ENCODE results near the gene UGT1A4.

The UGT1A4 gene

DNA sequence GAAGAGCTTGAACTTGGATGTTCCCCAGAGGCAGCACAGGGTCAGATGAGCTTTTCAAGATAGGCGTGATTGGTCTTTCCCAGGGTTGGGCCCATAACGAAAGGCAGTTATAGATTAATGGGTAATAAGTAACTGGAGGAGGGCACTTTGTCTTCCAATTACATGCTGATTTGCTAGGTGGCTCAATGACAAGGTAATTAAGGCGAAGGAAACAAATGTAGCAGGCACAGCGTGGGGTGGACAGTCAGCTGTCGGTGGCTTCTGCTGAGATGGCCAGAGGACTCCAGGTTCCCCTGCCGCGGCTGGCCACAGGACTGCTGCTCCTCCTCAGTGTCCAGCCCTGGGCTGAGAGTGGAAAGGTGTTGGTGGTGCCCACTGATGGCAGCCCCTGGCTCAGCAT, at the start of gene UGT1A4:
UGT1A4 (plus strand) TSS at position 185 of the 400 bp plus-strand sequence; CDS start at position 270, 85 bp downstream.
- no peak for DNase-seq (ENCODE audit: low read depth, low spot score)

DNA sequence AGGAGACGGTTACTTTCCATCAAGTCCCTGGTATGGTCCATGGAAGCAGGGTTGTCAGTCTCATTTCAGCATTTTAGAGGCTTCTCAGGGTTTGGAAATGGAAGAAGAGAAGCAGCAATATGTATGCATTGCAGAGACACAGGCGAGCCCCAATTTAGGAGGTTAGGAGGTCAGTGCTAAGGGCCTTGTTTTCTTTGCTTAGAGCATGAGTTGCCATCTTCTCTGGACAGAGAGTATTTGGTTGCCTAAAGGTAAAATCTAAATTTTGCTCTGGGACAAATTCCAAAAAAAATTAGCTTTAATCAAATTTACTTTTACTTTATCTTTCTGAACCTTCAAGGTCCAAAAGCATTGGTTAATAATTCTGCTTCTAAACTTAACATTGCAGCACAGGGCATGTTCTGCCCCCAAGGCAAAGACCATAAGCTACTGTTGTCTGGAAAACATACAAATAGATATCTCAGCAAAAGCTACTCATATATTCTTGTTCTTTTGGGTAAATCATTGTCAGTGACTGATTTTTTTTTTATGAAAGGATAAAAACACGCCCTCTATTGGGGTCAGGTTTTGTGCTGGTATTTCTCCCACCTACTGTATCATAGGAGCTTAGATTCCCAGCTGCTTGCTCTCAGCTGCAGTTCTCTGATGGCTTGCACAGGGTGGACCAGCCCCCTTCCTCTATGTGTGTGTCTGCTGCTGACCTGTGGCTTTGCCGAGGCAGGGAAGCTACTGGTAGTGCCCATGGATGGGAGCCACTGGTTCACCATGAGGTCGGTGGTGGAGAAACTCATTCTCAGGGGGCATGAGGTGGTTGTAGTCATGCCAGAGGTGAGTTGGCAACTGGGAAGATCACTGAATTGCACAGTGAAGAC, 47.0 kb upstream of the UGT1A4 start, which contains the start of gene UGT1A9:
UGT1A9 (plus strand) TSS at position 609 of the 872 bp plus-strand sequence; CDS start at position 646, 37 bp downstream.
- DNase-seq (ENCODE audit: low read depth, low spot score), result no peak

DNA sequence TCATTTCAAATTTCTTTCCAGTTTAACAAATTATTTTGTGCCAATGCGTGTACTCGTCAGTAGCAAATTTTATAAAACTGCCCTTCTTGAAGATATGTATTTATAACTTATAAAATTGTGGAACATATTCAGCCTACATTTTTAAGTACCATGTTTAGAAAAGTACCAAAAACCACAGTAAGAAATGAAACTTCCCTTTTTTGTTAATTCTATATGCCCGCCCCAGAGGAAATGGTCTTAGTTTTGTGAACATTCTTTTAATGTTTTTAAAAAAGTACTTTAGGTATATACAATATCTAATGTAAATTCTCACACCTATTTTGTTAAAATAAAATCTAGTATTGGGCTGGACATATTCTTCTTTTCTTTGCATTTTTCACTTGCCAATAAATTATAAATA, 45.6 kb upstream of the UGT1A4 start:
- DNase-seq (ENCODE audit: low read depth, low spot score), result no peak

DNA sequence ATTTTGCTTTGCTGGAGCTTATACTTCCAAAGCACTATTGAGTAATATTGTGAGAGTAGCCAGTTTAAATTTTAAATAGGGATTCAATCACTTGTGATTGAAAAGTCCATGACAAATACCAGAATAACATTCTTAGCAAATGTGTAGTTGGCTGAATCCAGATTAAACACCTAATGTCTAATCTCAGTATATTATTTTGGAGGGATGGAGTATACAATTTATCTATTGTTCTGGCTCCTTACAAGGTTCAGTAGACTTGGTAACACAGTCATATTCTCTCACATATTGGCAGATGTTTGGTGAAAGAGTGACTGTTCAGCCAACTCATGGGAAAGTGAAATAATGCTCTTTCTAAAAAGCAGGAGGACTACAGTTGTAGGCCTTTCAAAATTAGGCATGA, 44.6 kb upstream of the UGT1A4 start:
- no peak for DNase-seq (ENCODE audit: low read depth, low spot score)

DNA sequence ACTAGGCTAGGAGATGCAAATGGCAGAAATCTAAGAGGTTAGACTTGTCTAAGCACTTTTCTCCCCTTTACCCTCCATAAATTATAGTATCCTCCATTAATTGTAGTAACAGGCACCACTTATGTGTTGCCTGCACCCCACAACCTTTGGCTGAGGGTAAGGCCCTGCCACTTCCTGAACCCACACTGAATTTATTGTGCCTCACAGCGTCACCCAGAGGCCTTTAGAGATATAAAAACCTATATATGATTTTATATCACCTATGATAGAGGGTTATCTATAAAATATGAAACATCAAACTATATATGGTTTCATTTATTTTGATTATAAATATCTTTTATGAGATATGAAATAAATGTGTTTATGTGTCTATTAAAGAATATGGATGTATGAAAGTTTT, 44.2 kb upstream of the UGT1A4 start:
- DNase-seq (ENCODE audit: low read depth, low spot score), result no peak

DNA sequence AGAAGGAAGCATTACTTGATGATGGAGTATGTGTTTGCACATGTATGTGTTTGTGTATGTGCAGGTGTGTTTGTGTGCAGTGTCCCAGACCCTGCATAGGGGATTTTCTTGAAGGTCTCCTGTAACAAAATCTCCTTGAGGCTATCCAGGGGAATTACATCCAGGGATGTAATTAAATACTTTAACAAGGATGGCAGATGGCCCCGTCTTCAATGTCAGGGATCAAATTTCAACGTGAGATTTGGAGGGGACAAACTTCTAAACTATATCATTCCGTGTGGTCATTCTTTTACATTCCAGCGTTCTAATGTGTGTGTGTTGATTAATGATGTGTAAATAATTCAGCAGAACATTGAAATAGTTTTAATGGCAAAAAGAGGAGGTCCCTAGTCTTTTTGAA, 43.5 kb upstream of the UGT1A4 start:
- DNase-seq (ENCODE audit: low read depth, low spot score), result no peak

DNA sequence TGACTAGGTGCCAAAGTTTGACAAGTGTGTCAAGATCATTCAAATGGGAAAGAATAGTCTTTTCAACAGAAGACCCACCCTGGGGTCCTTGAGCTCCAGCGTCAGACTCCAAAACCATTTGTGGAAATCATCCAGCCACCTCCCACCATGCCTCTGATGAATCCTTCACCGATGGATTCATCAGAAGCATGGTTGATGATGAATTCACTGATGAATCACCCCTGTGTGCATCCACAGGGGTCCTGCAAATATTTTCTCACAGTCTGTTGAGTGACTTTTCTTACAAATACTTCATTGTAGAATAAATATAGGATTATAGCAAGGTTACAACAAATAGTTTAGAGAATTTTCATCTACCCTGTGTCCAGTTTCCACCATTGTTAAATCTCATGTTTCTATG, 42.5 kb upstream of the UGT1A4 start:
- peak; percentile 14 for DNase-seq (ENCODE audit: low read depth, low spot score)

DNA sequence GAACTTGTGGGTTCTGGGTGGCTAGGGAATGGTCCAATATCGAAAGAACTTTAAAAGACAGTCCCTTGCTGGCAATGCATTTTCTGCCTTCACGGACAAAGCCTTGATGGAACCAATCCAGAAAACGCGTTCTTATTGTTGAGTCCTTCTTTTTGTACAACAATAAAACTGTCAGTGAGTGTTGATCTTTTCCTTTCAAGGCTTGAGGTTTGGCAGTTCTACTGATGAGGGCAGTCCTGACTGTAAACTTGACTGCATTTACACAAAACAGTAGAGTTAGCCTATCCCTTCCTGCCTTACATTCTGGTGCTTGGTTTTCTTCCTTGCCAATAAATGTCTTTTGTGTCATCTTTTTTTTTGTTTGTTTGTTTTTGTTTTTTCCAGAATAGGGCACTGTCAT, 39.3 kb upstream of the UGT1A4 start:
- DNase-seq (ENCODE audit: low read depth, low spot score), result peak; percentile 7

DNA sequence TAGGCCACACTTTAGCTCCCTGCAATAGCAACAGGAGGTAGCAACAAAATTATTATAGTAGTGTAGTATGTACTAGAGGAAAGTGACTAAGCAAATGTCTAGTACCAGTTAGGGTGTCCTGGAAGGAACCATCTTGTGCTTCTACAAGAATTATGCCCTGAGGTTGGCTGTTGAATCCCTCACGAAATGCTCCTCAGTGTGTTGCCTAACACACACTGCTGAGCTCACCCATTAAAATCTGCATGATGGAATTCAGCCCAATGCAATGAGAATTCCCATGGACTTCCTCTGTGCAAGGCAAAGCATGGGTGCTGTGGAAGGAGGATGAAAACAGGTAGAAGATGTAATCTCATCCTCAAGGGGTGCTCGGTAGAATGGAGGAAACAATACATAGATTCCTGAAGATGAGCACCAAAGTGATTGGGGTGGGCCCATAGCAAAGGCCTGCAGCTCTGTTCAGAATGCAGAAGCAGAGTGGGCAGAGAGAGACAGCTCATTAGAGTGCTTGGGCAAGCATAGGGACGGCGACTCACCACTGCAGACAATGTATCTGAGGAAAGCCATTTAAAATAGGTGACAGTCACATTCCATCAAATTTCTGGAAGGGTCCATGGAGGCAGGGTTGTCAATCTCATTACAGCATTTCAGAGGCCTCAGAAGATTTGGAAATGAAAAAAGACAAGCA, 38.0 kb upstream of the UGT1A4 start:
- DNase-seq (ENCODE audit: low read depth, low spot score), result no peak

DNA sequence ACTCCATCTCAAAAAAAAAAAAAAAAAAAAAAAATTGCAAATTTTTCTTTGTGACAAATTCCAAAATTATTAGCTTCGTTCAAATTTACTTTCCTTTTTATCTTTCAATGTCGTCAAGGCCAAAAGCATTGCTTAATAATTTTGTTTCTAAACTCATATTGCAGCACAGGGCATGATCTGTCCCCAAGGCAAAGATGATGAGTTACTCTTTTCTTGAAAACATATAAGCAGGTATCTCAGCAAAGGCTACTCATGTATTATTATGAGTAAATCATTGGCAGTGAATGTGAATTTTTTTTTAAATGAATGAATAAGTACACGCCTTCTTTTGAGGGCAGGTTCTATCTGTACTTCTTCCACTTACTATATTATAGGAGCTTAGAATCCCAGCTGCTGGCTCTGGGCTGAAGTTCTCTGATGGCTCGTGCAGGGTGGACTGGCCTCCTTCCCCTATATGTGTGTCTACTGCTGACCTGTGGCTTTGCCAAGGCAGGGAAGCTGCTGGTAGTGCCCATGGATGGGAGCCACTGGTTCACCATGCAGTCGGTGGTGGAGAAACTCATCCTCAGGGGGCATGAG, 36.9 kb upstream of the UGT1A4 start, which contains the start of gene UGT1A7:
UGT1A7 (plus strand) TSS at position 381 of the 579 bp plus-strand sequence; CDS start at position 418, 37 bp downstream.
- no peak for DNase-seq (ENCODE audit: low read depth, low spot score)

DNA sequence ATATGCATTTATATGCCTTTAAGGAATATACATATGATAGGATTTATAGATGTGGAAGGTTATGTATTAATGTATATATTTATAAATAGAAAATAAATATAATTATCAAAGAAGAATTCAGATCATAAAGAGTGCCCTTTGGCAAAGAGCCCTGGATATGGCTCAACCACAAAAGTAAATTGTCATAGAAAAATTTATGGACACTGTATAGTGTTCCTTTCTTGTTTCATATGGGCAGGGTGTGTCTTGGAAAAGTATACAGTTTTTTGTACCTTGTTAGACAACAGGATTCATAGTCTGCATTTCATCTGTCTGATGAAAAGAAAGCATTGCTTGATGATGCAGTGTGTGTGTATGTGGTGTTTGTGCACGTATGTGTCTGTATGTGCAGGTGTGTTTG, 33.9 kb upstream of the UGT1A4 start:
- DNase-seq (ENCODE audit: low read depth, low spot score), result no peak

DNA sequence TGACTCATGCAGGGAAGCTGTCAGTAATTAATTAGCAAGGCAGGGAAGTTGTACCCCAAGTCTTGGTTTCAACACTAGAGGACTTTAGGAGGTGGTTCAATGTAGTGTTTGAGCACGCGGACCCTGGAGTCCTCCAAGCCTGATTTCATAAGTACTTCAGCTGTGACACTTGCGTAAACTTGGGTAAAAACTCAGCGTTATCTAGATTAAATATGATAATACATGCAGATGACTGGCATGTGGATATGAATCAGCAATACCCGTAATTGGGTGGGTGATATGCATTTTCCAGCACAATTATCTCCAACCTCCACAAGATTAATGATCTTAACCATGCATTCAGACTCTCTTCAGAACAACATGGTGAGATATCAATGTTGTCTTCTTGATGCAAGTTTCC, 31.6 kb upstream of the UGT1A4 start:
- DNase-seq (ENCODE audit: low read depth, low spot score), result no peak

DNA sequence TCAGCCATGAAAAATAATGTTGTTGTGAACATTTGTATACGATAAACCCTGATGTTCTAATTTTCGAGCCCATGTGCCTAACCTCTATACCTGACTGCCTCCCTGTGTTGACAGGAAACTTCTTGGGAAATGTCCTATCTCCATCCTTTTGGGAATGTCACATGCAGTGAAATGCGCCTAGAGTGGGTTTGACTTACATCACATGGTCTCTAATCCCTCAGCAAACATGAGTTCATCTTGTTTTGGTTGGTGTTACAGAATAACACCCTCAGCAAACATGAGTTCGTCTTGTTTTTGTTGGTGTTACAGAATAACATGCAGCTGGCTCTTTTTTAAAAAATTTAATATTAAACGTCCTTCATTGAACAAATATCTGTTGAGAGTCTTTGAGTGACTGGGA, 30.2 kb upstream of the UGT1A4 start:
- no peak for DNase-seq (ENCODE audit: low read depth, low spot score)

DNA sequence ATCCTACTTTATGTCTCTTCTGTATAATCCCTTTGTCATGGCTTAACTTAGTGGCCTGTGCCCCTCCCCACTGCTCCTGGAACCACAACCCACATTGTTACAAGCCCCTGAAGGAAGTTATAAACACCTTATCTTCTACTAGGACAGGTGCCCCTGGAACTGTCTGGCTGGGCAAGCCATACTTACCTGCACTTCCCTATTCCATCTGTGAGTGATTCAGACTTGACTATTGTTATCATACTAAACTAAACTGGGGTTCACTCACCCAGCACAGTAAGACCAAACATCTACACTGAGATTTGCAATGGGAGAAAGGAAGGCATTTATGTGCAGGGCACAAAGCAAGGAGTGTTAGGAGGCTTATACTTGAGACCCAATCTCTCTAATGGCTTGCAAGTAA, 29.5 kb upstream of the UGT1A4 start:
- no peak for DNase-seq (ENCODE audit: low read depth, low spot score)

DNA sequence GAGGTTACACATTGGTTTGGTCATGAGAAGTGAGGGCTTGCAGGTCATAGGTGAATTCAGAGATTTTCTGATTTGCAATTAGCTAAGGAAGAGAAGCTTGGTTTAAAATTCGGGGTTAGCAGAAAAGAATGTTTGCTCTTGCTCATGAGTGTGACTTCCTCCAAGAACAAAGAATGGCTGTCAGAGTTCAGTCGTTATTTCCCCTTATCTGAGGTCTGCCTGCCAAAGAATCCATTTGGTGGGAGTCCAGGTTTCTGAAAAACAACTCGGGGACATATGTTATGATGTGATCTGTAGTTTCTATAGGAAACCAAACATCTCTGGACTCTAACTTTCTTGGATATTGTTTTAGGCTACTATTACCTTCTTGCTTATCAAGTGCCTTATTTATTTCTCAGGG, 29.0 kb upstream of the UGT1A4 start:
- DNase-seq (ENCODE audit: low read depth, low spot score), result peak; percentile 18

DNA sequence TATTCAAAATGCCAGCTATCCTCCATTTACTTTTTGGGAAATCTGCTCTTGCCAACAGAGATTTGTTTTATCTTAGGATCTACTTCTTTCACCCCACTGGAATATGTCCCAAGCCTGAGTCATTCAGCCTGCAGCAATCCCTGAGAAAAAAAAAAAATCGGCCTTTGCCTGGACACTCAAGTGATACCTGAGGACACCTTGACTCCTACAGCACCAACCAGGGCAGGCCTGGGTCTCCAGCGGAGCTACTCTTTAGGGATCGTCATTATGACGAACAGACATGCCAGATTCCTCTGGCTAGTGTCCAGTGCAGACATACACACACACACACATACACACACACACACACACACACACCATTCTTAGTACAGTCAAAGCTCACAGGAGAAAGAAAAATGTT, 28.1 kb upstream of the UGT1A4 start:
- DNase-seq (ENCODE audit: low read depth, low spot score), result peak; percentile 14

DNA sequence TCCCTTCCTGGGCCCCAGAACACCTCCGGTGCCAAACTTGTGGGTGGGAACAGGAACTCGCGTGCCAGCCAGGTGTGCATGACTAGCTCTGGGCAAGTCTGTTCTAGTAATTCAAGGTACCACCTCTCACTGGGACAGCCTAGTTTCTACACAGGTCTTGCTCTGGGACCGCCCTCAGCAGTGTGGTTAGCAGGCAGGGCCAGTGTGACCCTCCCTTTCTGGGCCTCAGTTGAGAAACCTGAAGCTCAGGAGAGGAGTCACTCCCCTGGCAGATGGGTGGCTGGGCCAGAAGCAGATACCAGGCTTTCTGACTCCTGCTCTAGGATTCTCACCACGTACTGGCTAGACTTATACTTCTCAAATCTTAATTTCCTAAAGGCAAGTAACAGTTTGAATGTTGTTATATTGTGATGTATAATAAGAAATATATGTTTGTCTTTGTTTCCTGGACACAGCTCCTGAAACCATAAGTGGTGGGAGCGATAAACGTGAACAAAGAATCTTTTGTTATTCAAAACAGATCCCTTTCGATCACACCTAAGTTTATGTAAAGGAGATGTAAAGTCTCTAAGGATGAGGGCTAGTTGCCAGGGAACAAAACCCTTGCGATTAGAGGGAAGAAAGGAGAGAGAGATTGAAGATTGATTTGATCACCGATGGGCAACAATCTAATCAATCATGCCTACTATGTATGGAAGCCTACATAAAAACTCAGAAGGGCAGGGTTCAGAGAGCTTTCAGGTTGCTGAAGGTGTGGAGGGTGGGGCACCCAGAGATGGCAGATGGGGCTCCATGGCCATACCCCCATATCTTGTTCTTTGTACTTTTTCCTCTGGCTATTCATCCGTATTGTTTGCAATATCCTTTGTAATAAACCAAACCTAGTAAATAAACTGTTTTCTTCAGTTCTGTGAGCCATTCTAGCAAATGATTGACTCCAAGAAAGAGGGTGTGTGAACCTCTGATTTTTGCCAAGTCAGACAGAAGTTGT, 26.8 kb upstream of the UGT1A4 start:
- DNase-seq (ENCODE audit: low read depth, low spot score), result no peak

DNA sequence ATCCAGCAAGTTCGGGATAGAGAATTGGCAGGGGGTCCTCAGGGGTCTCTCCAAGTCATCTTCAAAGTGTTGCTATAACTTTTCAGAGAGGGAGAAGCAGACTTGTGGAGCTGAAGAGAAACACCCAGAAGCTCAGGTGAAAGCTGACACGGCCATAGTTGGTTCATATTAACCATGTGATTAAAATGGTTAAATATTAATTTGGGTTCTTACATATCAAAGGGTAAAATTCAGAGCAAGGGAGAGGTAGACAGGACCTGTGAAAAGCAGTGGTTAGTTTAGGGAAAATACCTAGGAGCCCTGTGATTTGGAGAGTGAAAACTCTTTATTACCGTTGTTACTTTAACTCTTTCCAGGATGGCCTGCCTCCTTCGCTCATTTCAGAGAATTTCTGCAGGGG, 25.9 kb upstream of the UGT1A4 start, which contains the start of gene UGT1A6:
UGT1A6 (plus strand) TSS at position 243 of the 400 bp plus-strand sequence; CDS start at position 358, 115 bp downstream.
- DNase-seq (ENCODE audit: low read depth, low spot score), result no peak

DNA sequence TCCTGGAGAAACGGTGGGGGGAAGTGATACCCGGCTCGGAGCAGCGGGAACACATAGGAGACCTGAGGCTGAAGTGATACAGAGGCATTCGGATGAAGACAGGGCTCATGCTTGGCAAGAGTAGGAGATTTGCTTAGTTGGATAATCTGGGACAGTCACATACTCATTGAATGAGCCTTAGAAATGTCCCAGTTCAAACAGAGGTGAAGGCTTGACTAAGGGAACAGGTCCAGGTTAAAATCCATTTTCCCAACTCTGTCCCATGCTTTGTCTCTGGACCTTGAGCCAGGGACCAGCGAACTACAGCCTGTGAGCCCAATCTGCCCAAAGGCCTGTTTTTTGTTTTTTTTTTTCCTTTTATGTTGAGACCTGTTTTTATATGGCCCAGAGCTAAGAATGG, 24.6 kb upstream of the UGT1A4 start:
- DNase-seq (ENCODE audit: low read depth, low spot score), result no peak

DNA sequence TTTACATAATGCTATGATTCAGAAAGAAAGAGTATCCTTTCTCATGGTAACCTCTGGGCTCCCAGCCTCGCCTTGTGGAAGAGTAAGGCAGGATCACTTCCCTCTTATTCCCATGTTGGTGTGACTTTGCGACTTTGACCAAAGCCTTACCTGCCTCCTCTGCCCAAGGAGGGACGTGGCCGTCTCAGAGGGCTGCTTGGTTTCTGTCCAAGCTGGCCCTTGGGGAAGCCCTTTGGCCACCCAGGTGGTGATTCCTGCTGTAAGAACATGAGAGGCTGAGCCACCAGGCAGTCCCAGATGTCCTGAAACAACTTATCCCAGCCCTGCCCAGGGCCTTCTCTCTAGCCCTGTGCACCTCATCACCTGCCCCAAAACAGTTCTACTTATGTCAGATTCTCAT, 19.8 kb upstream of the UGT1A4 start:
- no peak for DNase-seq (ENCODE audit: low read depth, low spot score)

DNA sequence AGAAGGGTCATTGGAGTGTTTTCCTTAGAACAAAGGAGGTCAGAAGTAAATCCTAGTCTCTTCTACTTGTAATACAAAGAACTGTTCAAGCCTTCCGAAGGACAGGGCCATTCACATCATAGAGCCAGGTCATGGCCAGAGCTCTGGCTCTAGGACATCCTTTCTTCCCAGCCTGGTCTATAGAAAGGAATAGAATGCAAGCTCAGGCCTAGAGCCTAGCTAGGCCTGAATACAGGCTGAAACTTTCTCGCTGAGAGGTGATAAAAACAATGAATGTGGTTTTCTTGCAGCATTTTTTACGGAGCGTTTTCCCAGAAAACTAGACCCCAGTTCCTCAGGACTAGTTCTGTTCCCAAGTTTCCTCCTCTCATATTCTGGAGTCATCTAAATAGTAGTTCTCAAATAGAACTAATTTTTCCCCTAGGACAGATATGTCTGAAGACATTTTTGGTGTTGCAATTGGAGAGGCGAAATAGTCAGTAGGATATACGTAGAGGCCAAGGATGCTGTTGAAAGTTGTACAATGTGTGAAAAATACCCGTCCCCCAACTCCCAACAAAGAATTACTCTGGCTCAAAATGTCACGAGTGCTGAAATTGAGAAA, 19.0 kb upstream of the UGT1A4 start:
- DNase-seq (ENCODE audit: low read depth, low spot score), result no peak
